HG03354 (cell line): ENCODE results near the gene NTN4.
"Not testable (repeated sequence)": the region's sequence is repeated elsewhere in the genome, so short reads cannot be mapped to it uniquely, and the experiment has no call there.

Experiments
- ATAC-seq: cut with Tn5 transposase; IDR thresholded peaks from one replicate; pipeline ENCODE4 v1.9.1; 2021; ENCODE audit warnings: mild to moderate bottlenecking; ENCODE audit not compliant: unreplicated experiment, poor library complexity, severe bottlenecking

Gene NTN4

GRCh38 chr12:95759718-95760117 lies 30.8 kb downstream of the NTN4 start:
- ATAC-seq = no peak

GRCh38 chr12:95759039-95759438 lies 31.5 kb downstream of the NTN4 start:
- ATAC-seq = no peak

GRCh38 chr12:95756362-95756761 lies 34.2 kb downstream of the NTN4 start:
- no peak for ATAC-seq

- ATAC-seq = no peak
Observed at GRCh38 chr12:95755261-95755865, 35.2 kb downstream of the NTN4 start.

- ATAC-seq = not testable (repeated sequence)
Observed at GRCh38 chr12:95746062-95746461, 44.5 kb downstream of the NTN4 start.

GRCh38 chr12:95742586-95742985 lies 48.0 kb downstream of the NTN4 start:
- ATAC-seq = no peak

- ATAC-seq = no peak
Observed at GRCh38 chr12:95741635-95742034, 48.9 kb downstream of the NTN4 start.

- ATAC-seq = no peak
Observed at GRCh38 chr12:95740751-95741150, 49.8 kb downstream of the NTN4 start.

- no peak for ATAC-seq
Observed at GRCh38 chr12:95739561-95740313, 50.8 kb downstream of the NTN4 start.

GRCh38 chr12:95738024-95738611 lies 52.4 kb downstream of the NTN4 start:
- no peak for ATAC-seq

- no peak for ATAC-seq
Observed at GRCh38 chr12:95736631-95737030, 53.9 kb downstream of the NTN4 start.

GRCh38 chr12:95735728-95736127 lies 54.8 kb downstream of the NTN4 start:
- ATAC-seq = not testable (repeated sequence)

- no peak for ATAC-seq
Observed at GRCh38 chr12:95733141-95733825, 57.3 kb downstream of the NTN4 start.

- peak; percentile 96 for ATAC-seq
Observed at GRCh38 chr12:95731519-95731958, 59.0 kb downstream of the NTN4 start.

GRCh38 chr12:95730457-95730856 lies 60.1 kb downstream of the NTN4 start:
- ATAC-seq = no peak

- ATAC-seq = no peak
Observed at GRCh38 chr12:95726903-95727302, 63.7 kb downstream of the NTN4 start.

GRCh38 chr12:95724767-95725166 lies 65.8 kb downstream of the NTN4 start:
- ATAC-seq = no peak

GRCh38 chr12:95723693-95724384 lies 66.7 kb downstream of the NTN4 start:
- peak; percentile 82 for ATAC-seq

- no peak for ATAC-seq
Observed at GRCh38 chr12:95721320-95721719, 69.2 kb downstream of the NTN4 start.

- ATAC-seq = no peak
Observed at GRCh38 chr12:95720146-95720545, 70.4 kb downstream of the NTN4 start.
